Lower leg skin (tissue), 3 donors: ENCODE results near the gene VPS35L.

Experiments
- CTCF ChIP-seq, 3 donors: fragments of 450-650 bp; IDR thresholded peaks; one replicate each; pipeline ENCODE4 v1.5.1; 2016; ENCODE audit warnings: antibody characterized with exemption in 3 of 3, mild to moderate bottlenecking in 3 of 3, moderate library complexity in 2 of 3
- POLR2A ChIP-seq, 2 donors: fragments of 450-650 bp; IDR thresholded peaks; one replicate each; pipeline ENCODE4 v1.6.1; 2016 to 2017; ENCODE audit warnings: antibody characterized with exemption in 2 of 2, mild to moderate bottlenecking in 1 of 2, moderate library complexity in 1 of 2

DNA sequence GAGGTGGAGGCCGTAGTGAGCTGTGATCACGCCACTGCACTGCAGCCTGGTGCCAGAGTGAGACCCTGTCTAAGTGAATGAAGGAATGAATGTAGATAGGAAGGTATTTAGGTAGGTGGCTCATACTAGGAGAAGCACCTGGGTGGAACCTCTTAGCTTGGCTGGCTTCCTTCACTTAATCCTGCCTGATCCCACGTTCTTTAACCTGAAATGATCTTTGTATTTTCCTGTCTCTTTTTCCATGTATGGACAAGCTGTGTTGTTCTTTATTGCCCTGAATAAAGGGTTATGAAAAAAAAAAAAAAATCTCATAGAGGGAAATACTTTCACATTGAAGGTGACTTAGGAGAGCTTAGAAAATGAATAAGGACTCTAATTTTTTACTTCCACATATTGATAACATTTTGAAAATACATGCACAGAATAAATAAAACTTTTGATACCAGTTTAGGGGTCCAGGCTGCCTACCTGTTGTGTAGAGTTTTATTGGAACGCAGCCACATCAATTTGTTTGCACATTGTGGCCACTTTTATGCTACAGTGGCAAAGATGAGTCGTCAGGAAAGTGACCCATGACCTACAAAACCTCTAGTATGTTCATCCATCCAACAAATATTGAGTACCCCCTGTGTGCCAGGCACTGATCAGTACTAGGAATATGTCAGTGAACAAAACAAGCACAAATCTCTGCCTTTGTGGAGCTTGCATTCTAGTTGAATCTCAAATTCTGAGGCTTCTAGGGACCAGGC is 44.6 kb downstream of the VPS35L start:
- no peak for TF ChIP-seq CTCF (IDR thresholded peaks at IDR 0.05)
- no peak for TF ChIP-seq POLR2A (IDR thresholded peaks at IDR 0.05)
